ENCODE measurements around the gene LITAFD. TPM values are rescaled to one million over a fixed set of nuclear protein-coding genes. Genes with fewer than 3 reads are reported as not detected.

LITAFD gene
- total RNA-seq, 1 experiment from 2014 or later, result not detected

GRCh38 chr16:8858994-8859912, 22.9 kb upstream of the LITAFD start:
- Histone ChIP-seq H3K79me2 (ENCODE audit: low read depth) (peaks cover 52% of the 10 kb centered on the region), H3K4me2 (no peak overlapping the region), H3K27ac (no peak overlapping the region), H3K9me3 (ENCODE audit: insufficient read depth, low read depth) (no peaks in the 10 kb centered on the region), H3K9me2 (ENCODE audit: insufficient read depth) (no peaks in the 10 kb centered on the region), H2AFZ (no peak overlapping the region), H4K20me1 (ENCODE audit: insufficient read depth) (peaks cover 46% of the 10 kb centered on the region), H3K36me3 (ENCODE audit: low read depth) (no peaks in the 10 kb centered on the region), H3K4me3 (no peak overlapping the region), H3K27me3 (ENCODE audit: insufficient read depth, low read depth) (no peaks in the 10 kb centered on the region), H3K4me1 (replicated peaks; ENCODE audit: insufficient read depth) (peaks cover 20% of the 10 kb centered on the region), H3F3A (ENCODE audit: insufficient read depth, low read depth) (peaks cover 29% of the 10 kb centered on the region; the same call in 1 of the 2 replicates)
- TF ChIP-seq CTCF (conservative IDR thresholded peaks at IDR 0.05) (no peak), EZH2 (IDR thresholded peaks at IDR 0.05; ENCODE audit: low read depth) (no peak)
- POLR2A ChIA-PET (ENCODE audit: unreplicated experiment), result no interaction called here
- BruUV-seq (replicated peaks), result no TSS peak
- CTCF ChIA-PET, result interaction anchor here (1.1 kb wide), 1 partner anchor 10 kb away, joined by 3 read pairs; the partner anchor contains the start of gene CARHSP1
- no peak for DNase-seq
- intact Hi-C loops (cut with micrococcal nuclease; ENCODE audit: unreplicated experiment), result no loop called here

- intact Hi-C loops (cut with micrococcal nuclease; ENCODE audit: unreplicated experiment), result no loop called here
- H3K36me3 ChIP-seq (ENCODE audit: low read depth), result no peaks in the 10 kb centered on the region
- H3K79me2 ChIP-seq (ENCODE audit: low read depth), result peaks cover 62% of the 10 kb centered on the region
- peaks cover 54% of the 10 kb centered on the region for H4K20me1 ChIP-seq (ENCODE audit: insufficient read depth)
- POLR2A ChIA-PET (ENCODE audit: unreplicated experiment), result no interaction called here
- CTCF ChIA-PET, result interaction anchor here (1.1 kb wide), 1 partner anchor 9 kb away, joined by 3 read pairs; the partner anchor contains the start of gene CARHSP1
- H3F3A ChIP-seq (ENCODE audit: insufficient read depth, low read depth), result peaks cover 29% of the 10 kb centered on the region; the same call in 1 of the 2 replicates
- H3K27ac ChIP-seq, result no peak overlapping the region
- no TSS peak for BruUV-seq (replicated peaks)
- no peak overlapping the region for H3K4me3 ChIP-seq
- H3K9me2 ChIP-seq (ENCODE audit: insufficient read depth), result no peaks in the 10 kb centered on the region
- no peak overlapping the region for H2AFZ ChIP-seq
- peaks cover 29% of the 10 kb centered on the region for H3K4me1 ChIP-seq (replicated peaks; ENCODE audit: insufficient read depth)
- peak overlapping the region; percentile 30; the same call in 1 of the 2 replicates for H3K4me2 ChIP-seq
- TF ChIP-seq EZH2 (IDR thresholded peaks at IDR 0.05; ENCODE audit: low read depth) (no peak), CTCF (conservative IDR thresholded peaks at IDR 0.05) (no peak)
- no peaks in the 10 kb centered on the region for H3K27me3 ChIP-seq (ENCODE audit: insufficient read depth, low read depth)
- peak; percentile 41 to 71 for DNase-seq
- H3K9me3 ChIP-seq (ENCODE audit: insufficient read depth, low read depth), result no peaks in the 10 kb centered on the region
Observed at GRCh38 chr16:8859913-8860881, 22.0 kb upstream of the LITAFD start.
